RWPE1 (cell line): ENCODE data around the gene DRAXIN.

Source experiments
- CTCF ChIA-PET: fragments of 350-600 bp; sonication (Branson Sonifier 250); formaldehyde crosslinking; extraction: SDS; loops from one replicate; lab custom pipeline; 2021; lab: Yijun Ruan, JAX
- POLR2A ChIA-PET: fragments of 400-600 bp; formaldehyde crosslinking; extraction: SDS; loops from one replicate; lab custom pipeline; 2020; ENCODE audit warnings: antibody characterized with exemption; ENCODE audit not compliant: low non-redundant PET; lab: Yijun Ruan, JAX
- DNase-seq: peaks from one replicate; pipeline ENCODE4 v3.0.0; 2012; ENCODE audit warnings: low spot score
- H3K27ac ChIP-seq: fragments of 450-650 bp; 2 replicates; pipeline ENCODE4 v1.5.1; 2017
- TF ChIP-seq, protein P1 (sequence below): fragments of 450-650 bp; conservative IDR thresholded peaks from 2 replicates; pipeline ENCODE4 v1.5.1; 2017; ENCODE audit warnings: low read depth, mild to moderate bottlenecking

Gene DRAXIN

GRCh38 chr1:11765661-11766428 is 74.3 kb downstream of the DRAXIN start:
- no peak for DNase-seq
- CTCF ChIA-PET: interaction anchor here (0.6 kb wide), 1 partner anchor 102 kb away, joined by 7 read pairs; the partner anchor contains the start of gene FBXO6
- TF ChIP-seq, protein P1, sequence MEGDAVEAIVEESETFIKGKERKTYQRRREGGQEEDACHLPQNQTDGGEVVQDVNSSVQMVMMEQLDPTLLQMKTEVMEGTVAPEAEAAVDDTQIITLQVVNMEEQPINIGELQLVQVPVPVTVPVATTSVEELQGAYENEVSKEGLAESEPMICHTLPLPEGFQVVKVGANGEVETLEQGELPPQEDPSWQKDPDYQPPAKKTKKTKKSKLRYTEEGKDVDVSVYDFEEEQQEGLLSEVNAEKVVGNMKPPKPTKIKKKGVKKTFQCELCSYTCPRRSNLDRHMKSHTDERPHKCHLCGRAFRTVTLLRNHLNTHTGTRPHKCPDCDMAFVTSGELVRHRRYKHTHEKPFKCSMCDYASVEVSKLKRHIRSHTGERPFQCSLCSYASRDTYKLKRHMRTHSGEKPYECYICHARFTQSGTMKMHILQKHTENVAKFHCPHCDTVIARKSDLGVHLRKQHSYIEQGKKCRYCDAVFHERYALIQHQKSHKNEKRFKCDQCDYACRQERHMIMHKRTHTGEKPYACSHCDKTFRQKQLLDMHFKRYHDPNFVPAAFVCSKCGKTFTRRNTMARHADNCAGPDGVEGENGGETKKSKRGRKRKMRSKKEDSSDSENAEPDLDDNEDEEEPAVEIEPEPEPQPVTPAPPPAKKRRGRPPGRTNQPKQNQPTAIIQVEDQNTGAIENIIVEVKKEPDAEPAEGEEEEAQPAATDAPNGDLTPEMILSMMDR: no peak
- H3K27ac ChIP-seq: no peak overlapping the region
- POLR2A ChIA-PET: no interaction called here

- DNase-seq: no peak
- ChIA-PET CTCF (no interaction called here), POLR2A (no interaction called here)
- H3K27ac ChIP-seq: no peak overlapping the region
- TF ChIP-seq, protein P1: no peak
These were observed 74.9 kb downstream of the DRAXIN start for GRCh38 chr1:11766429-11766776.

DNA sequence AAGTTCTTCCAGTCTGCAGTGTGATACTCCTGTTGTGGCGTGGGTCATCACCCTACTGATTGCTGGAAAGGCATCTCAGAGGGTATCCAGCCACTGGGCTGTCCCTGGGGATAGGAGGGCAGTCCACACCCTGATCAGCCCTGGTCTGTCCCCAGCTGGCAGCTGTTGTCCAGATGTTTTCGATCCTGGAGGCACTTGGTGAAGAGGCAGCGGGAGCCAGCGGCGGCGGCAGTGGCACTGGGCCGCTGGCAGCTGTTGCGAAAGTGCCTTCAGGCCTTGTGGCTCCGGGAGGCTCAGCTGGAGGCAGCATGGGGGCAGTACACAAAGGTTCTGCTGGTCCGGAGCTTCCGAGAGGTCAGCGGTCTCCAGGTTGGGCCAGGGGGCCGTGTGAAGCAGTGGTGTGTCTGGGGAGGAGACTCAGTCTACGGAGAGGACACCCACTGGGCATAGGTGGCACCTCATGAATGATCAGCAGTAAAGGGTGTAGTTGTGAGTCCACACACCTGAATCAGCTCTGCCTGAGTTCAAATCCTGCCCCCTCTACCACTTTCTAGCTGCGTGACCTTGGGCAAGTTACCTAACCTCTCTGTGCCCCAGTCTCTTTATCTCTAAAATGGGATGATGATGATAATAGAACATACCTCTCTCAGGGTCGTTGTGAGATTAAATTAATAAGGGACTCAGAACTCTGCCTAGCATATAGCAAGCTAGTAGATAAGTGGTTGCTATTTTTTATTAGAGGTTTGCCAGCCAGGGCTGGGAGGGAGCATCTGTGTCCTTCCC is 76.6 kb downstream of the DRAXIN start:
- no peak overlapping the region for H3K27ac ChIP-seq
- TF ChIP-seq, protein P1: no peak
- ChIA-PET POLR2A (no interaction called here), CTCF (interaction anchor here (0.6 kb wide), 1 partner anchor 199 kb away, joined by 8 read pairs; no protein-coding TSS in a partner anchor)
- DNase-seq: no peak

DNA sequence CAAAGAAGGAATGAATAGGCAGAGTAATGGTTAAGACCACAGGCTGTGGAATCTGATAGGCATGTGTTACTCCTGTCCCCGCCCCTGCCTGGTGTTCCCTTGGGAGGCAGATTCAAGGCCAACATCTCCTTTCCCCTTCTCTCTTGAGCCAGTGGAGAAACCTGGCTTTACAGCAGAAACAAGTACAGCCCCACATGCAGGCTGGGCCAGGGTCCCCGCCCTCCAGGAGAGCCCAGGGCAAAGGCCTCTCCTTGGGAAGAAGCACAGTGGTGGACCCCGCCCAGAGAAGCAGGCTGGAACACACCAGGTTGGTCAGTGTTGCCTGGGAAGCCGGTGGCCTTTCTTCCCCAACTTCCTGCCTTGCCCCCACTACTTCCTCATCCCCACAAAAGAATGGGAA is 77.3 kb downstream of the DRAXIN start:
- H3K27ac ChIP-seq: no peak overlapping the region
- POLR2A ChIA-PET: no interaction called here
- TF ChIP-seq, protein P1: no peak
- CTCF ChIA-PET: interaction anchor here (0.6 kb wide), 1 partner anchor 198 kb away, joined by 8 read pairs; no protein-coding TSS in a partner anchor
- DNase-seq: no peak

DNA sequence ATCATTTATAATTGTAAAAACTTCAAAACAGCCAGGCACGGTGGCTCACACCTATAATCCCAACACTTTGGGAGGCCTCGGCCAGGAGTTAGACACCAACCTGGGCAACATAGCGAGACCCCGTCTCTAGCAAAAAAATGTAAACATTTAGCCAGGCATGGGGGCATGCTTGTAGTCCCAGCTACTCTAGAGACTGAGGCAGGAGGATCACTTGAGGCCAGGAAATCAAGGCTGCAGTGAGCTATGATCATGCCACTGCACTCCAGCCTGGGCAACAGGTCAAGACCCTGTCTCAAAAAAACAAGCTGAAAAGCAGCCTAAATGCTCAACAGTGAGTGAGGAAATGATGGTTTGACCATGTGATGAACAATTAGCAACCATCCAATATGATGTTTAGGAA is 77.8 kb downstream of the DRAXIN start:
- no peak overlapping the region for H3K27ac ChIP-seq
- ChIA-PET CTCF (no interaction called here), POLR2A (no interaction called here)
- TF ChIP-seq, protein P1: no peak
- no peak for DNase-seq

- TF ChIP-seq, protein P1: no peak
- H3K27ac ChIP-seq: no peak overlapping the region
- ChIA-PET CTCF (no interaction called here), POLR2A (no interaction called here)
- no peak for DNase-seq
These were observed 78.5 kb downstream of the DRAXIN start for GRCh38 chr1:11770011-11770410.
